ENCODE data around the gene LYPD4. TPM values are rescaled to one million over a fixed set of nuclear protein-coding genes. Genes with fewer than 3 reads are reported as not detected.

LYPD4 gene
- total RNA-seq, 4 donors from 2014 or later, result not detected

GRCh38 chr19:41860419-41861115 lies 16.1 kb upstream of the LYPD4 start:
- no peaks in the 10 kb centered on the region for H3K9me3 ChIP-seq
- H3K27me3 ChIP-seq, result no peaks in the 10 kb centered on the region
- peaks cover 32 to 41% of the 10 kb centered on the region in 2 donors for H3K36me3 ChIP-seq
- peak in 1 of 2 donors; percentile 14 for DNase-seq
- peak overlapping the region; percentile 38 to 97 (median 65) for H3K4me3 ChIP-seq (replicated peaks in 1 of 3)
- H3K27ac ChIP-seq, result peak overlapping the region; percentile 86 to 94 (median 89)
- TF ChIP-seq CTCF (IDR thresholded peaks at IDR 0.05) (no peak), POLR2A (IDR thresholded peaks at IDR 0.05) (no peak)
- WGBS, 2 donors, result 0 to 7% methylated on average over 9 to 33 of the region's 45 CpGs
- H3K4me1 ChIP-seq, result peaks cover 18 to 19% of the 10 kb centered on the region in 2 donors
- intact Hi-C loops (cut with DNase I), result loop anchor here (5.0 kb wide), 1 partner anchor 97 kb away; the partner anchor contains the start of gene RABAC1

GRCh38 chr19:41859618-41860418 lies 15.3 kb upstream of the LYPD4 start, which contains the start of gene RPS19:
Gene RPS19, plus strand, starts transcription at chr19:41860255. Its CDS starts 520 bp downstream, at chr19:41860775.
- H3K4me1 ChIP-seq, result peaks cover 18 to 19% of the 10 kb centered on the region in 2 donors
- H3K27me3 ChIP-seq, result no peaks in the 10 kb centered on the region
- peaks cover 25 to 34% of the 10 kb centered on the region in 2 donors for H3K36me3 ChIP-seq
- intact Hi-C loops (cut with DNase I), result loop anchor here (5.0 kb wide), 1 partner anchor 97 kb away; the partner anchor contains the start of gene RABAC1
- peak within 1 kb of the TSS; percentile 86 to 94 (median 89) for H3K27ac ChIP-seq
- peak; percentile 98 to 99 for DNase-seq
- TF ChIP-seq CTCF (IDR thresholded peaks at IDR 0.05) (peak; percentile 40 to 91 (median 68)), POLR2A (IDR thresholded peaks at IDR 0.05) (peak; percentile 18 to 87)
- 0% methylated on average over 34 to 59 of the region's 76 CpGs for WGBS, 2 donors
- no peaks in the 10 kb centered on the region for H3K9me3 ChIP-seq
- peak within 1 kb of the TSS; percentile 38 to 97 (median 65) for H3K4me3 ChIP-seq (replicated peaks in 1 of 3)

- TF ChIP-seq POLR2A (IDR thresholded peaks at IDR 0.05) (no peak), CTCF (IDR thresholded peaks at IDR 0.05) (no peak)
- intact Hi-C loops (cut with DNase I), result no loop called here
- Histone ChIP-seq H3K27me3 (no peaks in the 10 kb centered on the region), H3K9me3 (no peaks in the 10 kb centered on the region), H3K4me1 (peaks cover 18 to 19% of the 10 kb centered on the region in 2 donors), H3K4me3 (replicated peaks in 1 of 3) (no peak overlapping the region), H3K27ac (peak overlapping the region in 2 of 3 donors; percentile 40 to 61), H3K36me3 (peaks cover 18 to 28% of the 10 kb centered on the region in 2 donors)
- 5% methylated on average over 8 of the region's 8 CpGs for WGBS, 2 donors
- DNase-seq, result no peak
Measured at GRCh38 chr19:41859213-41859617, 14.7 kb upstream of the LYPD4 start.

GRCh38 chr19:41853768-41854167 lies 9.3 kb upstream of the LYPD4 start:
- intact Hi-C loops (cut with DNase I), result no loop called here
- no peak for DNase-seq
- Histone ChIP-seq H3K27ac (no peak overlapping the region), H3K36me3 (no peaks in the 10 kb centered on the region), H3K4me3 (replicated peaks in 1 of 3) (no peak overlapping the region), H3K4me1 (no peaks in the 10 kb centered on the region), H3K9me3 (no peaks in the 10 kb centered on the region), H3K27me3 (no peaks in the 10 kb centered on the region)
- WGBS, 2 donors, result 59 to 63% methylated on average over 2 of the region's 2 CpGs
- no peak for TF ChIP-seq POLR2A (IDR thresholded peaks at IDR 0.05)
- TF ChIP-seq CTCF (IDR thresholded peaks at IDR 0.05), result no peak

Measured in thyroid gland (tissue), 4 donors.